ENCODE data around the gene SIK1.
"Not testable (repeated sequence)": the region's sequence is repeated elsewhere in the genome, so short reads cannot be mapped to it uniquely, and the experiment has no call there.

- not testable (repeated sequence) for TF ChIP-seq CTCF, POLR2AphosphoS5, POLR2A, EP300 (IDR thresholded peaks at IDR 0.05)
Observed at GRCh38 chr21:43404450-43404849, 22.5 kb downstream of the SIK1 start.
